GM12864 (cell line): ENCODE data around the gene CFL1.
A peak's percentile ranks its signal among the peaks of the same experiment; 100 is the strongest.

Experiments used
- DNase-seq: peaks from one replicate; pipeline ENCODE4 v3.0.0-alpha.2; 2011; ENCODE audit warnings: low read depth
- H3K4me3 ChIP-seq: 2 replicates; pipeline ENCODE4 v1.5.1; 2011; ENCODE audit warnings: mild to moderate bottlenecking, low read depth, low read length, control low read depth
- TF ChIP-seq, protein P1 (sequence below): IDR thresholded peaks from 2 replicates; pipeline ENCODE4 v1.5.1; 2011; ENCODE audit warnings: low read depth, mild to moderate bottlenecking, moderate library complexity, low read length, control low read depth, inconsistent platforms; ENCODE audit errors: missing control alignments

The CFL1 gene

DNA sequence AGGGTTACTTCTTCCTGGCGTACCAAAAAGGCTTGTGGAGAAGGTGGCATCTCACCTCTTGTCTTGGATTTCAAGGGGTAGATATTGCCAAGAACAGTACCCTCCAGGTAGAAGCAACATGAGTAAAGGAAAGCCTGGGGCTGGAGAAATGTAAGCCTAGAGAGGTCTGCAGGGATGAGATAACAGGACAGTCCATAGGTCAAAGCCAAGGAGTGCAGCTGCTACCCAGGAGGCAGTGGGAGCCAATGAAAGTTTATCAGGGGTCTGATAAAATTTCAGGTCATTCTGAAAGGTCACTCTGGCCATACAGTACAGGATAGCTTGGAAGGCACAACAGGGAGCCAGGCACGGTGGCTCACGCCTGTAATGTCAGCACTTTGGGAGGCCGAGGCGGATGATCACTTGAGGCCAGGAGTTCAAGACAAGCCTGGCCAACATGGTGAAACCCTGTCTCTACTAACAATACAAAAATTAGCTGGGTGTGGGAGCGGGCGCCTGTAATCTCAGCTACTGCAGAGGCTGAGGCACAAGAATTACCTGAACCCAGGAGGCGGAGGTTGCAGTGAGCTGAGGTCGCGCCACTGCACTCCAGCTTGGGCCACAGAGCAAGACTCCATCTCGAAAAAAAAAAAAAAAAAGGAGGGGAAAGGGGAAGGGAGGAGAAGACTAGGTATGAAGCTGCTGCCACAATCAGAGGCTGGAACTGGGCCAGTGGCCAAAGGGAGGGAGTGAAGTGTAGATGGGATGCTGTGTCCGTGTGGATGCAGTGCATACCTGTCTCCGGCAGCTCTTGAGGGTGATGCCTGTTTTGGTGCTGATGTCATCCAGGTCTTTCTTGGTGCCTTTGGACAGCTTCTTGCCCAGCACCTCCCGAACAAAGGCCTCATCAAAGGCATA is 29.1 kb upstream of the CFL1 start:
- no peak for DNase-seq
- TF ChIP-seq, protein P1, sequence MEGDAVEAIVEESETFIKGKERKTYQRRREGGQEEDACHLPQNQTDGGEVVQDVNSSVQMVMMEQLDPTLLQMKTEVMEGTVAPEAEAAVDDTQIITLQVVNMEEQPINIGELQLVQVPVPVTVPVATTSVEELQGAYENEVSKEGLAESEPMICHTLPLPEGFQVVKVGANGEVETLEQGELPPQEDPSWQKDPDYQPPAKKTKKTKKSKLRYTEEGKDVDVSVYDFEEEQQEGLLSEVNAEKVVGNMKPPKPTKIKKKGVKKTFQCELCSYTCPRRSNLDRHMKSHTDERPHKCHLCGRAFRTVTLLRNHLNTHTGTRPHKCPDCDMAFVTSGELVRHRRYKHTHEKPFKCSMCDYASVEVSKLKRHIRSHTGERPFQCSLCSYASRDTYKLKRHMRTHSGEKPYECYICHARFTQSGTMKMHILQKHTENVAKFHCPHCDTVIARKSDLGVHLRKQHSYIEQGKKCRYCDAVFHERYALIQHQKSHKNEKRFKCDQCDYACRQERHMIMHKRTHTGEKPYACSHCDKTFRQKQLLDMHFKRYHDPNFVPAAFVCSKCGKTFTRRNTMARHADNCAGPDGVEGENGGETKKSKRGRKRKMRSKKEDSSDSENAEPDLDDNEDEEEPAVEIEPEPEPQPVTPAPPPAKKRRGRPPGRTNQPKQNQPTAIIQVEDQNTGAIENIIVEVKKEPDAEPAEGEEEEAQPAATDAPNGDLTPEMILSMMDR: no peak
- H3K4me3 ChIP-seq: peak overlapping the region; percentile 63

DNA sequence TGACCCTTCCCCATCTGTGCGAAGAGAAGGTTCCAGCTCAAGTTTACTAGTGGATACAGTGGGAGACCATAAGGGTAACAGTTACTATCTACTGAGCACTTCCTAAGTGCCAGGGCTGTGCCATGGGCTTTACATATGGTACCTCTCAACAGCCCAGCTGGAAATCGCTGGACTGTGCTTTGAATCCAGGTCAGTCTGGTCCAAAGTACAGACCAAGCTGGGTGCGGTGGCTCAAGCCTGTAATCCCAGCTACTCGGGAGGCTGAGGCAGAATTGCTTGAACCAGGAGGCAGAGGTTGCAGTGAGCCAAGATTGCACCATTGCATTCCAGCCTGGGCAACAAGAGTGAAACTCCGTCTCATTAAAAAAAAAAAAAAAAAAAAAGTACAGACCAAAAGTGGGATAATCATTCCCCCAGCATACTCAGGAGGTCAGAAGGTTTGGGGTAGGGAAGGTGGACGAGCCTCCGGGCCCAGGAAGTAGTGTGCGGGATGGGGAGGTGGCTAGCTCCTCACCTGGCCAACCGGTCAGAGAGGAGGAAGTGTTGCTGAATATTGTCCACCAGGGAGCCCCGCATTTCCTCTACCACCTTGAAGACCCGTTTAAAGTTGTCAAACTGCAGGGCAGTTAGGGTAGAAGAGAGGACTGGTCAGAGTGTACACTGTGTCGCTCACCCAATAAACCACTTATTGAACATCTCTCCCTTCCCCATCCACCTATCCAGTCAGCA is 28.0 kb upstream of the CFL1 start:
- no peak for DNase-seq
- TF ChIP-seq, protein P1: no peak
- no peak overlapping the region for H3K4me3 ChIP-seq

DNA sequence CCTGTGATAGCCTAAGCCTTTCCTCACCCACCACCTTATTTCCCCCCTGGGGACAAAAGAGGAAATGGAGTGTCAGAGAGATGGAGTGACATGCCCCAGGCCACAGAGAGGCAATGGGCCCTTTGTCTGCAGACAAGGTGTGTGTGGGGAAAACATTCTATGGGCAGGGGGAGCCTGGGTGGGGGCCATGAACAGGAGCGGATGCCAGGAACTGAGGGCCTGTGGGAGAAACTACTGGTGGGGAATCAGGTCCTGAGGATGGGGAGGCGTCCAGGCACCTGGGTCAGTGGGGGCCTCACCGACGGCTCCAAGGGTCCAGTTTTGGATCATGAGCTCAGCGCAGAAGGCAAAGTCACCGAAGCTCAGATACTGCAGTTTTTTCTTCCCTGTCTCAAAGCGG is 27.3 kb upstream of the CFL1 start:
- DNase-seq: no peak
- TF ChIP-seq, protein P1: no peak
- H3K4me3 ChIP-seq: no peak overlapping the region

DNA sequence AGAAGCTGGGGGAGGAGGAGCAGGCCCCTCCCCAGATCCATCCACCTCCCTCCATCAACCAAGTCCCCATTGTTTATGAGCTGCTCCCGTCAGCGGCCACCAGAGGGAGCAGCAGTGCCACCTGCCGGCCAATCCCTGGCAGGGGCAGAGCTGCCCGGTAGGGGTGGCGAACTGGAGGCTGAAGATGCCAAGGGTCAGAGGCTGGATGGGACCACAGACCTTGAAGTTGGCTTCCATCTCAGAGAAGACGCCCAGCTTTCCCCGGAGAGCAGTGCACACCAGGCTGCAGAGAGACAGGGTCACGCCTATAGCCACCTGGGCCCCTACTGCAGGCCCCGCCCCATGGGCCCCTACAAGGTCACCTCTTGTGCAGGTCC is 26.7 kb upstream of the CFL1 start:
- no peak for DNase-seq
- no peak overlapping the region for H3K4me3 ChIP-seq
- TF ChIP-seq, protein P1: peak; percentile 100

DNA sequence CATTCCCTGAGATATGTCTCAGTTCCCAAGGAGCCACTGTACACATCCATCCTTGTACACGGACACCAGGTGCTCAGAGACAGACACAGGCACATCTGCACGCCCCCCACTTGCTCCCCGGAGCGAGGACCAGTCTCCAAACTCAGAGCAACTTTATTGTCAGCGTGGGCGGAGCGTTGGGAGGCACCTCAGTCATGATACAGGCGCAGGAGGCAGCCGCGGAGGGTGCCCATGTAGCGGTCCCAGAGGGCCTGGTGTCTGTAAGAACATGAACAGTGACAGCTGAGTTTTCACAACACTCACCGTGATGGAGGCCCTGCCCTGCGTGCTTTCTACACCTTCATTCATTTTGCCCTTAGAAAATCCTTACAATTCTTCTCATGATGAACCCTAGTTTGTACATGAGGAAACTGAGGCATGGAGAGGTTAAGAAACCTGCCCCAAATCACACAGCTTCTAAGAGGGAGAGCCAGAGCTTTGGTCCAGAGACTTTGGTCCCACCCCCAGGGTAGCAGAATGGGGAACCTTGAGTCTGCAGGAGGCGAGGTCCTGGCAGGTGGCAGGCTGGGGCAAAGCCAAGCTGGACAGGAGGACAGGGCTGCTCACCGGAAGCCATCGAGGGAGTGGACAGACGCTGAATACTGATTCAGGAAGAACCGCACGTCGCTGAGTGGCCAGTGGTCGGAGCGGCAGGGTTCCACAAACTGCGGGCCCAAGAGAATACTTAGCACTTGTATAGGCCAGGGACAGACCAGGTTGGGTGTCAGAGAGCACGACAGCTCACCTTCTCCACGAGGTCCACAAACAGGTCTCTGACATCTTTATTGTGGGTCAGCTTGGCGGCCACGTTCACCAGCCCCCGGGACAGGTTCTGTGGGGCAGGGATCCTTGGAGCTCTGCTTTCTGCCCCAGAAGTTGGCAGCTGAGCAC is 26.1 kb upstream of the CFL1 start:
- TF ChIP-seq, protein P1: no peak
- DNase-seq: no peak
- H3K4me3 ChIP-seq: no peak overlapping the region

DNA sequence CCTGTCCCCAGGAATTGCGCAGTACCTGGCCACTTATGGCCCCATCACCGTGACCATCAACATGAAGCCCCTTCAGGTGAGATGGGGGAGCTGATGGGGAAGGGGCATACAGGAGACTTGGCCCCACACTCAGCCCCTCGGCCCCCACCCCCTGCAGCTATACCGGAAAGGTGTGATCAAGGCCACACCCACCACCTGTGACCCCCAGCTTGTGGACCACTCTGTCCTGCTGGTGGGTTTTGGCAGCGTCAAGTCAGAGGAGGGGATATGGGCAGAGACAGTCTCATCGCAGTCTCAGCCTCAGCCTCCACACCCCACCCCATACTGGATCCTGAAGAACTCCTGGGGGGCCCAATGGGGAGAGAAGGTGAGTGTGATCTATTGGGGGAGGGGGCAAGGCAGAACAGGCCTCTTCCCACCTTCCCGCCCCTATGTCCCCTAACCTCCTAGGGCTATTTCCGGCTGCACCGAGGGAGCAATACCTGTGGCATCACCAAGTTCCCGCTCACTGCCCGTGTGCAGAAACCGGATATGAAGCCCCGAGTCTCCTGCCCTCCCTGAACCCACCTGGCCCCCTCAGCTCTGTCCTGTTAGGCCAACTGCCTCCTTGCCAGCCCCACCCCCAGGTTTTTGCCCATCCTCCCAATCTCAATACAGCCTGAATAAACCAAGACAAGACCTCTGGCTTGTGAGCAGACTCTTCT is 25.2 kb upstream of the CFL1 start:
- H3K4me3 ChIP-seq: no peak overlapping the region

More for the DNA sequence above, 25.2 kb upstream of the CFL1 start:
- TF ChIP-seq, protein P1: no peak
- DNase-seq: no peak
